HG03135 (cell line): ENCODE data around the gene IL17A.

Experiments used
- ATAC-seq: cut with Tn5 transposase; IDR thresholded peaks from one replicate; pipeline ENCODE4 v1.9.1; 2021; ENCODE audit warnings: mild to moderate bottlenecking, moderate library complexity; ENCODE audit not compliant: unreplicated experiment

IL17A gene

DNA sequence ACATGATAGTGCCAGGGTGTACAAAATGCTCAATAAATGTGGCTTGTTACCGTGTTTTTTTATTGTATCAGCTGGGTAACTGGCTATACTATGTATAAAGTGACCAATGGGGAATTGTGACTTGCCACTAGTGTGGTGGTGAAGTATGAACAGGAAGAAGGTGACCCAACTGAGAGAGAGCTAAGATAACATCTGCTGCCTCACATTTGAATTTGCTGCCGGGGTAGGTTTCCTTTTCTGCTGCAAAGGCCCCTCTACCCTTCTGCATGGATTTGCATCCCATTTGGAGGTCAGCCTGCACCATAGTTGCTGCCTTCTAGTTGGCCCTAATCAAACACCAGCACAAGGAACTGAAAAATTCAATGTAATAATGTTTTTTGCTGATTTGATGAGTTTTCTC lies 24.1 kb downstream of the IL17A start:
- peak; percentile 60 for ATAC-seq

DNA sequence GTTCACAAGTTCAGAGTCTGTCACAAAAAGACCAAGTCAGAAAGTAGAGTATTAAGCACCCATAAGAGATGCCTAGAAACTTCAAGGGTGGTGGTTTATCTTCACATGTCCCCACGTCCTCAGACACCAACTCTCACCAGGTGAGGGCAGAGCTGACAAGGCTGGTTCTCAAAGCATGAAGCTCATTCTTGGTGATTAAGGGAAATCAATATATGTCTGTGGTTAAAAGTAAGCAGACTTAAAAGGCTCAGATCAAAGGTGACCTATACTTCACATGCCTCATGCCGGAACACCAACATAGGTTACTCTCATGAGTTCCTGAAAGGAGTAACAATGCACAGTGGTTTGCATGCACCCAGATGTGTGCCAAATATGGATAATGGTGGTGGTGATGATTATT lies 27.0 kb downstream of the IL17A start:
- no peak for ATAC-seq

DNA sequence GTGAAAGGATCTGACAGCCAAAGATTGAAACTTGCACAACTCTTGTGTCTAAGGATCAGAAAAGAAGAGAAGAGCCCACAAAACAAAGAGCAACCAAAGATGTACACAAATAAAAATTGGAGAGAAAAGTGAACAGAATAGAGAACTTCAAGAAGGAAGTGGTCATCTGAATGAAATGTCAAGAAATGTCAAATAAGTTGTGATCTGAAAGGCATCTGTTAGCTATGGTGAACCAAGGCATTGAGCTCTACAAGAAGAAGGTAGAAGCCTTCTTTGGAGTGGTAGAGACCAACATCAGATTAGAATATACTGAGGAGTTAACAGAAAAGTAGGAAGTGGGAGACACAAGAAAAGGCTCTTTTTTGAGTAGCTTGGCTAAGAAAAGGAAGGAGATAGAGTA lies 29.6 kb downstream of the IL17A start:
- no peak for ATAC-seq

DNA sequence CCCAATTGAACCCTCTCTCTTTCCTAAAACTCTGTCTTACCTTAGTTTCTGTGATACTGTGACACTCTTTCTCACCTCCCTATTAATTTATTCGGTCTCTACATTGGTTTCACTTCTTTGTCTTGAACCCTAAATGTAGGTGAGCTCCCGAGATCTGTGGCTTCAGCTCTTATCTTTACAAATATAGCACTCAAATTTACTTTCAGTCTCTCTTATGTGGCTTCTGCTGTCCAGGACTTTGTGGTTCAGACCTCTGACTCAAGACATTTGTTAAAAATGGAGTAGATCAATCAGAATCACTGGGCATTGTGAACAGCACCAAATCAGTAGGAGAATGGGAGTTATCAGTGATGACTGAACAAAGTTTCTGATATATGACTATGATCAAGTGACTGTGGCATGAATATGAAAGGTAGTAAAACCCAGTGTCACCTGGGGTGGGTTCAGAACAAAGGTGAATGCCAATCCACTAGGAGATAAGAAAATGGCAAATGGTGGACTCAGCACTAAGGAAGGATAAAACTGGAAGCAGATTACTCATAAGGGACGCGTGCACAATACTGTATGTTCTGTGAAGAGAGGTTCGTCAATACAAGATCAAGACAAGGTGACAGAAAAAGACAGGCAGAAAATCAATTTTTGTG lies 30.9 kb downstream of the IL17A start:
- ATAC-seq, result no peak

DNA sequence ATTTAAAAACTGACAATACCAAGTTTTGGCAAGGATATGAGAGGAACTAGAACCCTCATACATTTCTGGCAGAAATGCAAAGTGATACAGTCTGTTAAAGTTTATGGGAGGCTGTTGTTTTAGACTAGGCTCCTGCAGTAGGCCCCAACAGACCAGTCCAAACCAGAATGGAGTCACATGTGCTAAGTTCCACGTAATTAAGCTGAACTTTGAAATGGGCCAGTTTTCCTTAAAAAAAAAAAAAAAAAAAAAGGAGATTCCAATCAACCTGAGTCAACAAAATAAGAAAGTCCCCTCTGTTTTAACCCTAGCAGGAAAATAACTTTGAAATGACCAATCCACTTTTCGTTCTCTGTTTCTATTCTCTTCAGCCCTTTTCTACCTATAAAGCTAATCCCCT lies 31.6 kb downstream of the IL17A start:
- ATAC-seq, result no peak

DNA sequence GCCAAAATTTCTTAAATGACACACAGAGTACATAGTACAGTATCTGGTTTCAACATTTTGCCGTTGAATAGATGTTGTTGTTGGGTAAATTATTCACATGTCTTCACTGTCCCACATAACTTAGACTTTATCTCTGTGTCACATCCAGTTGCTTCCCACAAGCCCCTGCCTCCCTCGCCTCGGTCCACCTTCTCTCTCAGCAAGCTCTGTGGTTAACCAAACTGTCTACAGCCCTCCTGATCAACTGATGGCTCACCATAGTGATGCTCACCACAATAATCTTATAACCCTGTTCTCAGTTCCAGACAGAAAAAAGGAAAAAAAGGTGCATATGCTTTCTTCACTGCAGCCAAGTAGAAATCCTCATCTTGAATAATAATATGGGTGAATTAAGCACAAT lies 35.1 kb downstream of the IL17A start:
- ATAC-seq, result peak; percentile 71

DNA sequence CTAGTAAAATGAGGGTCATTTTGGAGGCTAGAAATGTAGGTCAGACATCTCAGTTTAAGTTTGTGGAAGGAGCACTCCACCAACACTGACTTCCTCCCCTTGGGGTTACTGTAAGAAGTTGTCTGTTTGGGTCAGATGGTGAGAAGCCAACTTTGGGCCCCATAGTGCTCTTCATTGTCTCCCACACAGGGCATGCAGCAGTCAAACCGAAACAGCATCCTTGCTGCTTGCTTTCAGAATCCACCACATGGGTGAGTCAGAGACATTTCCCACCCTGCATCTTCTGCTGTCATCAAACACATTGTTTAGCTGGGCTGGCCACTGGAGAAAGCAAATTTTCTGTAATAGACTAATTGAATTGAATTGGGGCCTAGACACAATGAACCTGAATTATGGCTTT lies 41.3 kb downstream of the IL17A start:
- peak; percentile 99 for ATAC-seq

DNA sequence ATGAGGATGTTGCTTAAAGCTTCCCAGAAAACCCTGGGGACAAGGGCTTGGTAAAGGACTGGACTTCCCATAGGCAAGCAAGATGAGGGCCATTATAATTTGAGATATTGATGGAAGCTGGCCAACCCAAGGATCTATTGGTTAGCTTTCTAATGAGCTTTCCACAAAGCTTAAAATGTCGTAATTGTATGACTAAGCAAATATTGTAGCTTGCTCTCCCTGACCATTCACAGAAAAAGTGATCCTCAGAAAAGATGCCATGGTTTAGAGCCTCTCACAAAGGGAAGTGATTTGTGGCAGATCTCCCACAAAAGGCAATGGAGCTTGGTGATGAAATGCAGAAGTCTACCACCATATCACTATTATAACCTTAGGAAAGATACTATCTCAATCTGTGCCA lies 44.5 kb downstream of the IL17A start:
- ATAC-seq, result no peak

DNA sequence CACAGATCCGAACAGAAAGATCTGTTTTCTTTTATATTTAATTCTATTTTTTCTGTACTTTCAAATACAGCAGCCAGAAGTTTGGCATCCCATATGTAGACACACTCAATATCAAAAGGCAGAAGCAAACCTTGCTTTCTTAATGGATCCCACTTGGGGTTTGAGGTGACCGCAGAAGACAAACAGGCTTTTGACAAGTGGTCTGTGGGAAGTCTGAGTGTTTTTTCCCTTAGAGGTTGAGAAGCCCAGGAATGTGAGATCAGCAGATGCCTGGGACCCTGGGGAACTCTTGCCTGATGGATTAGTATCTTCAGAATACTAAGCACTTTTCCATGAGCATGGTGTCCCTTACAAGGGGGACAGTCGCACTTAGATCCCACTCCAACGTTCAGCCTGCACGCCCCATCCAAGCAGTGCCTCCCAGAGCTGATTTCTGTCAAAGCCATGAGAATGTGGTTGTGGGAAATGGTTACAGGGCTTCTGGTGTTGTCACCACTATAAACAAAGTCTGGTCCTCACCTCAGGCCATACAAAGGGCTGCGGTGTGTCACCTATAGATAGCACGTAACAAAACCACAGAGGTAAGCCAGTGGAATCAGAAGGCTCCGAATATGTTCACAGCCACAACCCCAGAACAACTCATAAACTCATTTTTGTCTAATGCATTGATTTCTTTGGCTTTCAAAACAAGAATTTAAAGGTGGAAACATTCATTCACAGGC lies 45.4 kb downstream of the IL17A start:
- ATAC-seq, result no peak

DNA sequence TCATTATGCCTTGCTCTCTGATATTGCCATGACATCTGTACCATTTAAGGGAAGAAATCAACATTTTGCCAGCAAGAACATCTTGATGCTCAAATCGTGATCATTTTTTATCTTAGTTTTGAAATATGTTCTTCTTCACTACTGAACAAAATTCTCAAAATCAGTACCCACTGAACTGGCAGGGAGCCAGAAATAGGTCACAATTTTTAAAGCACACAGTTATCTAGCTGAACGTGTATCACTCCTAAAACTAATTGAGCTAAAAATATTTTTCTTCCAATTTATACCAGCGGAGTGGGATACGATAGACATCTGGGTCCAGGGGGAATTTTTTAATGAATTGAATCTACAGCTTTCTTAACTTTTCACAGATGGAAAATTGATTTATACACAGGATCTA lies 46.8 kb downstream of the IL17A start:
- no peak for ATAC-seq

DNA sequence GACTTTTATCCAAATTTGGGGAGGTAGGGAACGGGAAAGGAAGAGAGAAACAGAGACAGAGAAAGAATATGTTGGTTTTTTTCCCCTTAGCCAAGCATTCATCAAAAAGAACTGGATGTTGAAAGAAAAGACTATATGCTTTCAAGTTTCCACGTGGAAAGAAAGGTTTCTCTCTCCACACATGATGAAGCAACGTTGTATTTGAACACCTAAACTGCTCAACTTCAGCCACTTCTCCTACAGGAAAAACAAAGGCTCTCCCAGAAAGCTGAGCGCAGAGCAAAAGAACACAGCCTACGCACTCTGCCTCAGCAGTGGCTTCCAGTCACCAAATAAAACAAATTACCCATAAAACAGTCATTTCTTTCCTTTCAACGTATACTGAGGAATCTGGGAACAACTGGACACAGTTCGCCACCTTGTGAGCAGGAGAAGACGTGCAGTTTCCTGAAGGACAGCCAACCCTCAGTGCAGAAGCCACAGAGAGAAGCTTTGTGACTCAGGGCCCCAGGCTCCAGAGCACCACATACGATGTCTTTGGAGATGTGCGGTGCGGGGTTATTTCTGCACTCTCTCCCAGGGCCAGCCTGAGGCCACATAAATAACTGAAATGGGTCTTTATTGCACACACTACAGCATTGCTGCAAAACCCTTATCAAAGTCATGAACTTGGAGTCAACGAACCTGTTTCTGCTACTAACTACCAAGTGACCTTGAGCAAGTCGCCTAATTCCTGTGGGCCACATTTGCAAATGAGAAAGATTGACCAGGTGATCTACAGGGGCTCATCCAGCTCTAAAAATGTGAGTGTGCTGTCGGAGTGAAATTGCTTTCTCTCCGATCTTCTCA lies 48.0 kb downstream of the IL17A start:
- peak; percentile 57 for ATAC-seq
